NCI-H524 treated with DMSO at 0.1 percent for 48 hours (cell line): ENCODE measurements around the gene VAC14.

Source experiments
- DNase-seq: peaks from one replicate; lab custom pipeline; 2025; lab: John Stamatoyannopoulos, UW

VAC14 gene

GRCh38 chr16:70691223-70692129, 109.5 kb downstream of the VAC14 start:
- no peak for DNase-seq

- DNase-seq: no peak
These were observed 110.7 kb downstream of the VAC14 start for GRCh38 chr16:70689970-70690891.

GRCh38 chr16:70689035-70689969, 111.7 kb downstream of the VAC14 start:
- DNase-seq: no peak

- no peak for DNase-seq
These were observed 112.7 kb downstream of the VAC14 start for GRCh38 chr16:70688246-70688742.

- DNase-seq: no peak
These were observed 113.2 kb downstream of the VAC14 start for GRCh38 chr16:70687671-70688245.

GRCh38 chr16:70687102-70687511, 113.9 kb downstream of the VAC14 start:
- DNase-seq: peak; percentile 38

GRCh38 chr16:70686376-70687101, 114.4 kb downstream of the VAC14 start:
- no peak for DNase-seq

- peak; percentile 10 for DNase-seq
These were observed 115.0 kb downstream of the VAC14 start, which contains the start of gene MTSS2 for GRCh38 chr16:70685938-70686375. TSS of gene MTSS2 (minus strand) at chr16:70686053. CDS start at chr16:70685791, 262 bp downstream.

- no peak for DNase-seq
These were observed 115.7 kb downstream of the VAC14 start for GRCh38 chr16:70685061-70685937.

- DNase-seq: no peak
These were observed 116.6 kb downstream of the VAC14 start for GRCh38 chr16:70684146-70685060.

GRCh38 chr16:70683146-70683944, 117.6 kb downstream of the VAC14 start:
- no peak for DNase-seq

GRCh38 chr16:70682239-70683145, 118.5 kb downstream of the VAC14 start:
- DNase-seq: no peak

GRCh38 chr16:70681382-70682238, 119.3 kb downstream of the VAC14 start:
- DNase-seq: no peak

GRCh38 chr16:70680495-70681381, 120.2 kb downstream of the VAC14 start:
- DNase-seq: no peak
